Nephron (organoid): ENCODE results near the gene GATD1.

Experiments used
- H3K27ac Mint-ChIP-seq, 3 experiments: 2 replicates each; pipeline ENCODE4 v1.8.0; 2020; ENCODE audit warnings: mixed read lengths in 3 of 3, mild to moderate bottlenecking in 2 of 3, moderate library complexity in 1 of 3
- H3K27me3 Mint-ChIP-seq: 2 replicates; pipeline ENCODE4 v1.8.0; 2021; ENCODE audit warnings: low read depth, mild to moderate bottlenecking, moderate library complexity, mixed read lengths
- H3K36me3 Mint-ChIP-seq: 2 replicates; pipeline ENCODE4 v1.8.0; 2020; ENCODE audit warnings: low read depth, mixed read lengths
- H3K4me1 Mint-ChIP-seq: 2 replicates; pipeline ENCODE4 v1.8.0; 2020; ENCODE audit warnings: mixed read lengths
- H3K4me3 Mint-ChIP-seq, 3 experiments: 2 replicates each; pipeline ENCODE4 v1.8.0; 2020; ENCODE audit warnings: mild to moderate bottlenecking in 3 of 3, mixed read lengths in 3 of 3, moderate library complexity in 2 of 3
- H3K9me3 Mint-ChIP-seq: 2 replicates; pipeline ENCODE4 v1.8.0; 2020; ENCODE audit warnings: mixed read lengths
- CTCF ChIP-seq, 3 experiments: fragments of 200-600 bp; sonication (generic); IDR thresholded peaks; one replicate each; pipeline ENCODE4 v1.5.0; 2021; ENCODE audit warnings: antibody characterized with exemption in 3 of 3; ENCODE audit not compliant: unreplicated experiment in 3 of 3

Gene GATD1

GRCh38 chr11:788009-788640, 10.8 kb upstream of the GATD1 start:
- peaks cover 18% of the 10 kb centered on the region for H3K4me1 Mint-ChIP-seq
- peaks cover 9% of the 10 kb centered on the region for H3K36me3 Mint-ChIP-seq
- no peaks in the 10 kb centered on the region for H3K9me3 Mint-ChIP-seq
- no peaks in the 10 kb centered on the region for H3K27me3 Mint-ChIP-seq
- no peak overlapping the region for H3K27ac Mint-ChIP-seq
- no peak for TF ChIP-seq CTCF (IDR thresholded peaks at IDR 0.05; ENCODE audit: unreplicated experiment in 3 of 3)
- no peak overlapping the region for H3K4me3 Mint-ChIP-seq

- peaks cover 20% of the 10 kb centered on the region for H3K4me1 Mint-ChIP-seq
- peaks cover 9% of the 10 kb centered on the region for H3K36me3 Mint-ChIP-seq
- no peak for TF ChIP-seq CTCF (IDR thresholded peaks at IDR 0.05; ENCODE audit: unreplicated experiment in 3 of 3)
- no peaks in the 10 kb centered on the region for H3K9me3 Mint-ChIP-seq
- no peak overlapping the region for H3K27ac Mint-ChIP-seq
- H3K27me3 Mint-ChIP-seq = no peaks in the 10 kb centered on the region
- H3K4me3 Mint-ChIP-seq = no peak overlapping the region
These were observed 9.9 kb upstream of the GATD1 start for GRCh38 chr11:787084-787675.

GRCh38 chr11:786235-787083, 9.2 kb upstream of the GATD1 start:
- Mint-ChIP-seq H3K27me3 (no peaks in the 10 kb centered on the region), H3K4me1 (peaks cover 20% of the 10 kb centered on the region), H3K9me3 (no peaks in the 10 kb centered on the region), H3K27ac (peak overlapping the region in 2 of 3 experiments; percentile 68 to 84), H3K36me3 (peaks cover 9% of the 10 kb centered on the region), H3K4me3 (no peak overlapping the region)
- no peak for TF ChIP-seq CTCF (IDR thresholded peaks at IDR 0.05; ENCODE audit: unreplicated experiment in 3 of 3)

- H3K36me3 Mint-ChIP-seq = peaks cover 6% of the 10 kb centered on the region
- peak overlapping the region; percentile 41 to 80 (median 60) for H3K27ac Mint-ChIP-seq
- peak; percentile 72 to 86 (median 75) for TF ChIP-seq CTCF (IDR thresholded peaks at IDR 0.05; ENCODE audit: unreplicated experiment in 3 of 3)
- no peaks in the 10 kb centered on the region for H3K9me3 Mint-ChIP-seq
- peaks cover 6% of the 10 kb centered on the region for H3K27me3 Mint-ChIP-seq
- H3K4me3 Mint-ChIP-seq = peak overlapping the region; percentile 30 to 50 (median 37)
- H3K4me1 Mint-ChIP-seq = peaks cover 20% of the 10 kb centered on the region
These were observed 6.3 kb upstream of the GATD1 start for GRCh38 chr11:783581-784015.

DNA sequence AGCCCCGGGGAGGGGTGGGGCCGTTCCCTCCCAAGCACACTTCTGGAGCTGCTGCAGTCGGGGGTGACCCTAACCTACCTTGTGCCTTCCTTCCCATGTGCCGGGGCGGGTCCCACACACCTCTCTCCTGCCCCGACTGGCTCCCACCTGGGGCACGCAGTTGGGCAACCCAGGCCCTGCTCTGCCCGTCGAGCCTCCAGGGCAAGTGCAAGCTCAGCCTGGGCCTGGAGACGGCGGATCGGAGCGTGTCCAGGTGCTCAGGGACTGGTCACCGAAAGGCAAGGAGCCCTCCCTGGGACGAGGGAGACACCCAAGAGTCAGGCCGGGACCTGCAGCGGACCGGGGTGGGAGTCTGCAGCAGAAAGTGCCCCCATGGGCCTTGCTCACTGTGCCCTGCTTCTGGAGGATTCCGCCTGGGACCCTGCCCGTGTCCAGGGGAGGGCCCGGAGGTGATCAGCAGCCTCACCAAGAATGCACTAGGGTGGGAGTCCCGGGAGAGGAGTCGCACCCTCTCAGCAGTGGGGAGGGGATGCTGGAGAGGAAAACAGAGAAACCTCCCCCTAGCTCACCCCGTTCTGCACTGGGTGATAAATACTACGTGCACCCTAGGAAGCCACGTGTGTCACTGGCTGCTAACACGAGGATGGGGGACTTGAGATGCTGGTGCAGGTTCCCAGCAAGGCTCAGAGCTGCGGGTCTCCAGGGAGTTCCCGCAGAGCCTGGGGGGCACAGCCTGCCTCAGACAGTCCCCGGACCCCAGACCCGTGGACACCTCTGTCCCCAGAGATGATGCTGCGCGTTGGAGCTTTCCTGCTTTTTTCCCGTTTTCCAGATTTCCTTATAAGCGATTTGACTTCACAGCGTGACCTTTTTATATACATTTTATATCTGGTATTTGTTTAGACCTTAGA, 5.2 kb upstream of the GATD1 start:
- no peak overlapping the region for H3K27ac Mint-ChIP-seq
- peaks cover 6% of the 10 kb centered on the region for H3K36me3 Mint-ChIP-seq
- H3K27me3 Mint-ChIP-seq = peaks cover 6% of the 10 kb centered on the region
- TF ChIP-seq CTCF (IDR thresholded peaks at IDR 0.05; ENCODE audit: unreplicated experiment in 3 of 3) = no peak
- H3K4me3 Mint-ChIP-seq = peak overlapping the region in 1 of 3 experiments; percentile 28
- peaks cover 20% of the 10 kb centered on the region for H3K4me1 Mint-ChIP-seq
- no peaks in the 10 kb centered on the region for H3K9me3 Mint-ChIP-seq
